Tibial nerve (tissue), 4 donors: ENCODE measurements around the gene SPATA20.

Experiments
- CTCF ChIP-seq, 5 experiments: fragments of 200-600 bp in 3 of 5; fragments of 450-650 bp in 2 of 5; sonication (generic) in 3 of 5; IDR thresholded peaks; one replicate each; pipeline ENCODE4 v1.5.1; 2016 to 2019; ENCODE audit warnings: antibody characterized with exemption in 5 of 5, mild to moderate bottlenecking in 3 of 5, moderate library complexity in 2 of 5
- EP300 ChIP-seq, 2 donors: sonication (generic); formaldehyde crosslinking; IDR thresholded peaks; one replicate each; pipeline ENCODE4 v1.6.1; 2017; ENCODE audit warnings: antibody characterized with exemption in 2 of 2, mild to moderate bottlenecking in 1 of 2

- TF ChIP-seq CTCF (IDR thresholded peaks at IDR 0.05) (no peak), EP300 (IDR thresholded peaks at IDR 0.05) (no peak)
These were observed 51.5 kb downstream of the SPATA20 start for GRCh38 chr17:50598487-50598886.
